GM13976 (cell line): ENCODE measurements around the gene PLA2G1B.

Source experiments
- DNase-seq: peaks from one replicate; pipeline ENCODE4 v3.0.0; 2012; ENCODE audit warnings: low spot score
- in situ Hi-C: fragments of 300-500 bp; cut with MboI; formaldehyde crosslinking; loops from one replicate; pipeline ENCODE4 v1.12.0; 2022; ENCODE audit warnings: low sequenced_read_pairs, mixed read lengths, inconsistent platforms; ENCODE audit not compliant: unreplicated experiment
- TF ChIP-seq, protein P1 (sequence below): IDR thresholded peaks from 2 replicates; pipeline ENCODE4 v1.5.1; 2012; ENCODE audit warnings: borderline replicate concordance, mild to moderate bottlenecking; ENCODE audit not compliant: insufficient read depth; ENCODE audit errors: extremely low read depth, missing control alignments, control extremely low read depth

Gene PLA2G1B

GRCh38 chr12:120287491-120287890, 40.1 kb downstream of the PLA2G1B start:
- DNase-seq, result no peak
- TF ChIP-seq, protein P1, sequence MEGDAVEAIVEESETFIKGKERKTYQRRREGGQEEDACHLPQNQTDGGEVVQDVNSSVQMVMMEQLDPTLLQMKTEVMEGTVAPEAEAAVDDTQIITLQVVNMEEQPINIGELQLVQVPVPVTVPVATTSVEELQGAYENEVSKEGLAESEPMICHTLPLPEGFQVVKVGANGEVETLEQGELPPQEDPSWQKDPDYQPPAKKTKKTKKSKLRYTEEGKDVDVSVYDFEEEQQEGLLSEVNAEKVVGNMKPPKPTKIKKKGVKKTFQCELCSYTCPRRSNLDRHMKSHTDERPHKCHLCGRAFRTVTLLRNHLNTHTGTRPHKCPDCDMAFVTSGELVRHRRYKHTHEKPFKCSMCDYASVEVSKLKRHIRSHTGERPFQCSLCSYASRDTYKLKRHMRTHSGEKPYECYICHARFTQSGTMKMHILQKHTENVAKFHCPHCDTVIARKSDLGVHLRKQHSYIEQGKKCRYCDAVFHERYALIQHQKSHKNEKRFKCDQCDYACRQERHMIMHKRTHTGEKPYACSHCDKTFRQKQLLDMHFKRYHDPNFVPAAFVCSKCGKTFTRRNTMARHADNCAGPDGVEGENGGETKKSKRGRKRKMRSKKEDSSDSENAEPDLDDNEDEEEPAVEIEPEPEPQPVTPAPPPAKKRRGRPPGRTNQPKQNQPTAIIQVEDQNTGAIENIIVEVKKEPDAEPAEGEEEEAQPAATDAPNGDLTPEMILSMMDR, result no peak
- in situ Hi-C loops, result no loop called here

DNA sequence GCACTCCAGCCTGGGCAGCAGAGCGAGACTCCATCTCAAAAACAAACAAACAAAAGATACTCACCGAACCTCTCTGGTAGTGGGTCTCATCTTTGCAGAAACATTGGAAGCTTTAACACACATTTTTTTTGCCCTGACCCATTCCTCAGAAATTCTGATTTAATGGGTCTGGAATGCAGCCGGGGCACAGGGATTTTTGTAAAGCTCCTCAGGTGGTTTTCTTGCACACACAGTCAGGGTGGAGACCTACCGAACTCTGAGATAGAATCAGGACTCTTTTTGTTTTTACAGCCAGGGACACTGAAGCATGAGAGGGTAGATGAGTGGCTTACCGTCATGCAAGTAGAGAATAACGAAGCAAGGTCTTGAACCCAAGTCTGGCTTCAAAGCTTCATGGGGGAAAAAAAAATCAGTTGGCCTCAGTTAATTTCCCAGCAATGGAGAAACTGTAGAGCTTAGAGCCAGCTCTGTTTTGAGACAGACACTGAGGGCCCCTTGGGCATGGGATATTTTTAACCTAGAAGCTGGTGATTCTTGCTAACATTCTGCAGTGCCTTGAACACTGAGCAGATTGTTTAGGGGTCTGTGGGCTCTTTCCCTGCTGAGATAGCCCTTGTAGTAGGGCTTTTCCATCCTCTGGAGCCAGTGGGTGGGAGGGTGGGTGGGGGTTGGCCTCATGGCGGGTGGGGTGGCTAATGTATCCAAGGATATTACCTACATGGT, 40.6 kb downstream of the PLA2G1B start:
- TF ChIP-seq, protein P1, result no peak
- no peak for DNase-seq
- in situ Hi-C loops, result no loop called here

DNA sequence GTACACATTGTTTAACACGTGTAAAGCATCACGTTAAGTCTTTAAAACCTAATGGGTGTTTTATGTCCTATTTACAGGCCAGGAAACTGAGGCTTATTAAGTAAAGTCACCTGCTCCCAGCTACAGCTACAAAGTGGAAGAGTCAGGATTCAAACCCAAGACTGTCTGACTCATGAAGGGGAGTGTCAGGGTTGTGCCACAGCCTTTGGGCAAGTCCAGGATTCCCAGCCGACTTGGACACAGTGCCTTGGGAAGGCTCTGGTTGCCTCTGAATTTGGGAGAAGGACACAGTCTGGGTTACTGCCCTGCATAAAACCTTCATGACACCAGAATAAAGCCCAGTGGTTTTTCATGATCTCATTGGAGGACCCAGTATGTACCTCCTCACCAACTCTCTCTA, 43.2 kb downstream of the PLA2G1B start:
- no peak for DNase-seq
- TF ChIP-seq, protein P1, result no peak
- in situ Hi-C loops, result no loop called here

GRCh38 chr12:120283318-120283717, 44.3 kb downstream of the PLA2G1B start:
- TF ChIP-seq, protein P1, result no peak
- in situ Hi-C loops, result no loop called here
- DNase-seq, result peak; percentile 9

- in situ Hi-C loops, result no loop called here
- TF ChIP-seq, protein P1, result no peak
- DNase-seq, result no peak
Observed at GRCh38 chr12:120278137-120279069, 49.2 kb downstream of the PLA2G1B start.

DNA sequence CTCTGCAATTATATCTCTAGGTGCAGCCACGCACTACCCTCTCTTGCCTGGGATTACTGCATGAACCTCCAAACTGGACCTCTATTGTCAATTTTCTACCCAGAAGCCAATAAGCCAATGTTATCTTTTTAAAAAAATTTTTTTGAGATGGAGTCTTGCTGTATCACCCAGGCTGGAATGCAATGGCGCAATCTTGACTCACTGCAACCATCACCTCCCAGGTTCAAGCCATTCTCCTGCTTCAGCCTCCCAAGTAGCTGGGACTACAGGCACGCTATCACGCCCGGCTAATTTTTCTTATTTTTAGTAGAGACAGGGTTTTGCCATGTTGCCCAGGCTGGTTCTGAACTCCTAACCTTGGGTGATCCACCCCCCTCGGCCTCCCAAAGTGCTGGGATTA, 50.8 kb downstream of the PLA2G1B start:
- in situ Hi-C loops, result no loop called here
- TF ChIP-seq, protein P1, result no peak
- no peak for DNase-seq
